Measurements from ENCODE around the gene GRPR.

Gene GRPR

GRCh38 chrX:16186380-16187007 is 63.1 kb downstream of the GRPR start:
- DNase-seq: no peak

DNA sequence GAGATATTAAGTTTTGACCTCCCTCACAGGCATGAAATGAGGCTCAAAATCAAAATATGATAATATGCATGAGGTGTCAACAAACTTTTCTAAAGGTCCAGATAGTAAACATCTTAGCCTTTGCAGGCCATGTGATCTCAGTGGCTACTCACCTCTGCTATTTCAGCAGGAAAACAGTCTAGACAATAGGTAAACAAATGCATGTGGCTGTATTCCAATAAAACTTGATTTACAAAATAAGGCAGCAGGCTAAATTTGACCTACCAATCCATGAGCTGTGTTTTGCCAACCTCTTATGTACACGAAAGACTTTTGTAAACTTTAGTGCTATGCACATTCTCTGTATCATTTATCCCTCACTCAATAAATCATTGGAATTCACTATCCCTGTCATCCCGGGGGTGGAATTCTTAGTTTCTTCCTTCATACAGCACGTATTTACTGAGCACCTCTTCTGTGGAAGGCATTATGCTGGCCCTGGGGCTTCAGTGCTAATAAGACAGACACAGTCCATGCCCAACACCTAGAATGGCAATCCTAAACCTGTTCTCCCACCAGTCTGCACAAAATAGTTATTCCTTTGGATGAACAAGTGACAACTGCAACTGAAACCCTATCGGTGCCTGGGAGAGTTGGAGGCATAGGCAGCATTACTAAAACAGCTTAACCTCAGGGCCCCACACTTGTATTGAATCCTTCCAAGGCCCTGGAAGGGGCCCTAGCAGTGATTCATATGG is 63.8 kb downstream of the GRPR start:
- DNase-seq: no peak

DNA sequence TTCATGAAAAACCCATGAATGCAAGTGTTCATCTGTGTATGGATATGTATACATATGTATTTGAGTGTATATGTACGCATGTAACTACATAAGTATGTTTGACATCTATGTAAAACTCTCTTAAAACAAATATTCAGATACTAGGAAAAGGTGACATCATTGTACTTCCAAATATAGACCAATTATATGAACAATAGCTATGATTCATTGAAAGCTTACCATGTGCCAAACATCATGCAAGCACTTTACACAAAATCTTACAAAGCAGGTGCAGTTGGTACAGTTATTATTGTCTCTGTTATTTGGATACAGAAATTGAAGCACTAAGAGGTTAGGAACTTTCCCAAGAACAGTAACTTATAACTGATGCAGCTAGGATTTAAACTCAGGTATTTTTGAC is 65.3 kb downstream of the GRPR start:
- DNase-seq: peak; percentile 3

DNA sequence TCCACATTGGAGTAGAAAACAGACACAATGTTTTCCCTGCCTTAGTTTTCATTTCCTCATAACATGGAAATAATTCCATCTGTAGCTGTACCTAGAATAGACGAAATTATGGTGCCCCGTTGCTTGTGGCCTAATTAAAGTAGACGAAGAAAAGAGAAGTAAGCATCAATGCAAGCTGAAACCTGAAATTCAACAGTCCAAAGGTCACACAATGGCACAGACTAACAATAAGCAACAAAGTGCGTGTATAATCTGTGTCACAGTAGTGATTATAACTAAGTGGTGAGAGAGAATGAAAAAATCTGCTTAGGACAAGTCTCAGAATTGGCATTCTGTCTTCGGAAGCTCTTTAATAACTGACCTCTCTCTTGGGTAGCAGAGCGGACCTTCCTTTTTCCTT is 68.2 kb downstream of the GRPR start:
- no peak for DNase-seq

DNA sequence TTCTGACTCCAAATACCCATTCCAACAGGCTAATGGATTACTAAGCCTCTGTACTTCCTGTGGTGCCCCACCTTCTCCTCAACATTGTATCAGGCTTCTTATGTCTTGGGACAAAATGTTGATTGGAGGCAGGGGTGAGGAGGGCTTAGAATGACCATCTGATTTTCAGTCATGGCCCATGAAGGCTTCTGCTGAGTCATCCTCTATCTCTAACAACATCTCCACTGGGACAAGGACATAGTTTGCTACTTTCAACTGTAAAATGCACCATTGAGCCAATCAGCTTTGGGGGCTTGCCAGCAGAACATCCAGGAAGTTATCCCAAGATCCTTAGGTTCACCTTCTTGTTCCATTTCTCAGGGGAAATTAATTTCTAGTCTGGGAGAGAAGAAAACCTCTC is 73.5 kb downstream of the GRPR start:
- DNase-seq: no peak

DNA sequence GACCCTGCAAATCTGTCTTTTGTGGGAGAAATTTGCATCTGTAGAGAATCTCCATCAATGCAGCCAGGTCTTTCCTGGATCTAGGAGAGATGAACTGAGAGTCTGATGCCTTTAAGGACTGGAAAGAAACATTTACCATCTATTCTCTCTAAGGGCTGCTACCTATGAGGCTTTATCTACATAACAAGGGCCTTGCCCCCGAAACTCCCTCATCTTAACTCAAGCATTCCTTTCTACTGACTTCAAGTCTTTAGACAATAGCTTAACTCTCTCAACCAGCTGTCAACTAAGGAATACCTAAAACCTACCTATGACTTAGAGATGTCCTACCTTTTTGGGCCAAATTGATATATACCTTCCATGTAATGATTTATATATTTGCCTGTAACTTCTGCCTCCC is 76.0 kb downstream of the GRPR start:
- DNase-seq: no peak

GRCh38 chrX:16202943-16203342 is 79.6 kb downstream of the GRPR start:
- no peak for DNase-seq
